Measurements from ENCODE around the gene ARHGAP19.

The ARHGAP19 gene

GRCh38 chr10:97196223-97197029, 96.0 kb downstream of the ARHGAP19 start:
- DNase-seq (ENCODE audit: low read depth in 2 of 2), result peak; percentile 55

GRCh38 chr10:97195706-97196222, 96.7 kb downstream of the ARHGAP19 start:
- no peak for DNase-seq (ENCODE audit: low read depth in 2 of 2)

- no peak for DNase-seq (ENCODE audit: low read depth in 2 of 2)
Observed at GRCh38 chr10:97192952-97193435, 99.4 kb downstream of the ARHGAP19 start.

GRCh38 chr10:97190450-97190849, 102.0 kb downstream of the ARHGAP19 start:
- DNase-seq (ENCODE audit: low read depth in 2 of 2), result no peak

- no peak for DNase-seq (ENCODE audit: low read depth in 2 of 2)
Observed at GRCh38 chr10:97188261-97188711, 104.2 kb downstream of the ARHGAP19 start.

GRCh38 chr10:97186911-97187310, 105.5 kb downstream of the ARHGAP19 start:
- no peak for DNase-seq (ENCODE audit: low read depth in 2 of 2)

- no peak for DNase-seq (ENCODE audit: low read depth in 2 of 2)
Observed at GRCh38 chr10:97185326-97186058, 106.9 kb downstream of the ARHGAP19 start, which contains the start of gene SLIT1. TSS of gene SLIT1 (minus strand) at chr10:97185959. CDS start at chr10:97185674, 285 bp downstream.

- no peak for DNase-seq (ENCODE audit: low read depth in 2 of 2)
Observed at GRCh38 chr10:97184971-97185325, 107.5 kb downstream of the ARHGAP19 start.

GRCh38 chr10:97183314-97183713, 109.1 kb downstream of the ARHGAP19 start:
- no peak for DNase-seq (ENCODE audit: low read depth in 2 of 2)

GRCh38 chr10:97182288-97182990, 110.0 kb downstream of the ARHGAP19 start:
- DNase-seq (ENCODE audit: low read depth in 2 of 2), result no peak

- no peak for DNase-seq (ENCODE audit: low read depth in 2 of 2)
Observed at GRCh38 chr10:97180986-97181385, 111.5 kb downstream of the ARHGAP19 start.

- DNase-seq (ENCODE audit: low read depth in 2 of 2), result no peak
Observed at GRCh38 chr10:97180363-97180755, 112.1 kb downstream of the ARHGAP19 start.

GRCh38 chr10:97179731-97180362, 112.6 kb downstream of the ARHGAP19 start:
- no peak for DNase-seq (ENCODE audit: low read depth in 2 of 2)

GRCh38 chr10:97179311-97179710, 113.1 kb downstream of the ARHGAP19 start:
- no peak for DNase-seq (ENCODE audit: low read depth in 2 of 2)

- no peak for DNase-seq (ENCODE audit: low read depth in 2 of 2)
Observed at GRCh38 chr10:97178074-97178473, 114.4 kb downstream of the ARHGAP19 start.

- no peak for DNase-seq (ENCODE audit: low read depth in 2 of 2)
Observed at GRCh38 chr10:97176226-97176625, 116.2 kb downstream of the ARHGAP19 start.

GRCh38 chr10:97175586-97175985, 116.9 kb downstream of the ARHGAP19 start:
- no peak for DNase-seq (ENCODE audit: low read depth in 2 of 2)

GRCh38 chr10:97174941-97175340, 117.5 kb downstream of the ARHGAP19 start:
- no peak for DNase-seq (ENCODE audit: low read depth in 2 of 2)

GRCh38 chr10:97174276-97174775, 118.1 kb downstream of the ARHGAP19 start:
- no peak for DNase-seq (ENCODE audit: low read depth in 2 of 2)

- no peak for DNase-seq (ENCODE audit: low read depth in 2 of 2)
Observed at GRCh38 chr10:97173036-97173435, 119.4 kb downstream of the ARHGAP19 start.

Data from stimulated activated CD4-positive, alpha-beta T cell treated with anti-CD3 and anti-CD28 coated beads, Interleukin-1b, Interleukin-23, amount 100 ng/mL, for 4 hours (primary cell).